Cortex of kidney (tissue), 1 donor: ENCODE results near the gene ADAMTS4.
"Not testable (repeated sequence)": the region's sequence is repeated elsewhere in the genome, so short reads cannot be mapped to it uniquely, and the experiment has no call there.

Experiments
- DNase-seq: peaks from one replicate; lab custom pipeline; 2025; lab: John Stamatoyannopoulos, UW

ADAMTS4 gene

DNA sequence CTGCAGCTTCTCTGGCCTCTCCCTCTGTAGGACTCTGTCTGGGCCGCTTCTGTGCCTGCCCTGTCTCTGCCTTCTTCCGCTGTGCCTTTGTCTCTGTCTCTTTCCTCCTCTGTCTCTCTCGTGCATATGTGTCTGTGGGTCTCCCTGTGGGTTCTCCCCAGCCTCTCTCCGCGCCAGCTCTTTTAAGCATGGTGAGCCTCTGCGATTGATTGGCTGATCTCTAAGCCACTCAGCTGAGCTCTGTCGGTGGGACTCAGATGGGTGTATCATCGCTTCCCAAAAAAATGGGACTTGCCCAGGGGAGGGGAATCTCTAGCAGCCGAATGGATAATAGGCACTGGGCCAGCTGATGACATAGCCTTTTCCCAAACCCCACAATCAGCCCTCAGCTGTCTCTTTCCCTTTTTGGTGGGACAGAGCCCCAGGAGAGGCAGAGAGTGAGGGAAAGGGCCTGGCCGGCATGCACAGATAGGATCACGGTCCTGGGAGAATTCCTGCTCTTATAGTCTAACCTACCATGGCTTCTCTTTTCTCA is at the start of gene ADAMTS4:
Gene ADAMTS4, minus strand, starts transcription at position 158 of the 535 bp plus-strand sequence. CDS start 427 bp downstream, outside the sequence.
- no peak for DNase-seq

DNA sequence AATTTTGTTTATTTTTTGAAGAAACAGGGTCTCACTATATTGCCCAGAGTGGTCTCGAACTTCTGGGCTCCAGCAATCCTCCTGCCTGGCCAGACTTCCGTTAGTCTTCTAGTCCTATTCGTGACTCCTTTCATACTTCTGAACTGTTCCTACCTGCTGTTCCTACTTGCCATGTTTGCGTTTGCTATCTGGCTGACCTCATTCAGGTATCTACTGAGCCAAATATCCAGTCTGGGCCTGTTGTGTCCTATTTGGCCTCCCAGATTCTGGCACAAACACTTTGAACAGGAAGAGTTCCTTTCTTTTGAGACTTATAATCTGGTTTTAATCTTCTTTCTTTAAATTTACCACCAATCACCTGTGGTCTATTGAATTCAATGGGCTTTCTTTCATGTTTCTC is 46.0 kb upstream of the ADAMTS4 start:
- DNase-seq = no peak

- no peak for DNase-seq
Measured at GRCh38 chr1:161242313-161242712, 43.5 kb upstream of the ADAMTS4 start.

GRCh38 chr1:161241682-161242081 is 42.8 kb upstream of the ADAMTS4 start:
- DNase-seq = no peak

DNA sequence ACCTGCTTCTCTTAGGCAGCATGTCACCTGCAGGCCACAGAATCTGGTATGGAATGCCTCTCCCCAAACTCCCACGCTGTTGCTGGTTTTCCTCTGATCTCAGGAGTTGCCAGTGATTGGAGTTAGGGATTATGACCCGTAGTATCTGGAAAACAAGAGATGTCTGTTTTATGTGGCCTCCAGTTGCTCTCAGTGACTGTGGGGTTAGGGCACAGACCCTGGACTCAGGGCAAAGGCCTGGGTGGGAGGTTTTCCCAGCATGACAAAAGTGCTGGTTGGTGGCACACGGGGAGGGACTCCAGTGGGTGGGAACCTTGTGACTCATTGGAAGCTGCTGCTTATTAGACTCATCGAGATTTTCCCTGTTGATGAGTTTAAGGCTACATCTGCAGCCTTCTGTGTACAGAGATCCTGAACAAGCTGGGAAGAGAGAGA is 39.2 kb upstream of the ADAMTS4 start, which contains the start of gene NR1I3:
Gene NR1I3, minus strand, starts transcription at position 165 of the 435 bp plus-strand sequence. CDS start 1,638 bp downstream, outside the sequence.
- no peak for DNase-seq

GRCh38 chr1:161235957-161236775 is 37.3 kb upstream of the ADAMTS4 start:
- DNase-seq = no peak

GRCh38 chr1:161233102-161233501 is 34.2 kb upstream of the ADAMTS4 start:
- DNase-seq = no peak

DNA sequence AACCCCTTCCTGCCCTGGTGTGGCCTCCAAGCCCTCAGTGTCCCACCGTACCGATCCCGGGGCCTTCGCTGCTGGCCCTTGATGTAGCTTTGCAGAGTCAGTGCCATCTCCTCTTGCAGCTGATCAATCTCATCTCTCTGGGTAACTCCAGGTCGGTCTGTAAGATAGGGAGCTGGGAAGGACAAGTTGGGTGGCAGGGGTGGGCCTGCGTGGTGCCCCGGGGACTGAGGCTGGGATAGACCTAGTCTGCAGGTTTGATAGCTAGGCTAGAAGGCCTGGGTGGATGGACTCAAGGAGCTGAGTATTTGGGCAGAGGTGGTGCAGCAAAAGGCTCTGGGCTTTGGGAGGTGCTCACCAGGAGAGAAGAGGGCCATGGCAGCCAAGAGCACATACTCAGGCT is 31.9 kb upstream of the ADAMTS4 start:
- DNase-seq = no peak

- DNase-seq = no peak
Measured at GRCh38 chr1:161229896-161230295, 31.0 kb upstream of the ADAMTS4 start.

GRCh38 chr1:161228032-161228431 is 29.2 kb upstream of the ADAMTS4 start:
- no peak for DNase-seq

DNA sequence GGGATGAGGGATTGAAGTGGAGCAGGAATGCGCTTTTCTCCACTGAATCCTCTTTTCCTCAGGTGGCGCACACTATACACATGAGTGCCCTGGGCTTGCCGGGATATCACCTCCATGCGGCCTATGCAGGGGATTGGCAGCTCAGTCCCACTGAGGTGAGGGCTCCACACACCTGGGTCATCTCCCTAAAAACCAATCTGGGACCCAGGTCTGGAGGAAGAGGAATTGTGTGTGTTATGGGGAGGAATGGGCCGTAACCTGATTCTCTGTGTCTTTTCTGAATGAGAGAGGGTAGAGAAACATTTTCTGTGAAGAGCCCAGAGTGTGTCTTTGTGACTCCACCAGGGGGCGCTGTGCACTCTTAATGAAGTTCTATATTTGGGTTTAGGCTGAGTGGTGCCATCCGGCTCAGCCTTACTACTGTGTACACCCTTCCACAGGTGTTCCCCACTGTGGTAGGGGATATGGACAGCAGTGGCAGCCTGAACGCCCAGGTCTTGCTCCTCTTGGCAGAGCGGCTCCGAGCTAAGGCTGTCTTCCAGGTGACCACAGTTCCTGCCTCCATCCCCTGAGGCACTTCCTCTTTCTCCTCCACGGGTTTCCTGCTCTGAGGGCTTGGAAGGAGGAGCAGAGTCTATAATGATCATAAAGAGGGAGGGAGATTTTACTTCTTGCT is 28.5 kb upstream of the ADAMTS4 start:
- no peak for DNase-seq

DNA sequence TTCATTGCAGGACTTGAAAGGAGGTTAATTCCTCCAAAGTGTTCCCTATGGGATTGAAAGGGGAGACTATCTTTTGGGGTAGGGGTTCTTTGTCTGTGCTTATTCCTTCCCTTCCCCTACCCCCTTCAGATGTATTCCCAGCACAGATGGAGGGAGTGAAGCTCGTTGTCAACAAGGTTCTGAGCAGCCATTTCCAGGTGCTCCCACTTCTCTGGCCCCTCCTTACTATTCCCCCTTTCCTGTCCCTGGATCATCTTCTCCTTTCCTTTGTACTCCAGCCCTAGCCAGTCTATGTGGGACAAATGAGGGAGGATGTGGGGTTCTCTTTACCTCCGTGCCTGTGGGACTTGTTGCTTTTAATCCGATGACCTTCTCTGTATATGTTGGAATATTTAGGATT is 27.9 kb upstream of the ADAMTS4 start:
- DNase-seq = no peak

DNA sequence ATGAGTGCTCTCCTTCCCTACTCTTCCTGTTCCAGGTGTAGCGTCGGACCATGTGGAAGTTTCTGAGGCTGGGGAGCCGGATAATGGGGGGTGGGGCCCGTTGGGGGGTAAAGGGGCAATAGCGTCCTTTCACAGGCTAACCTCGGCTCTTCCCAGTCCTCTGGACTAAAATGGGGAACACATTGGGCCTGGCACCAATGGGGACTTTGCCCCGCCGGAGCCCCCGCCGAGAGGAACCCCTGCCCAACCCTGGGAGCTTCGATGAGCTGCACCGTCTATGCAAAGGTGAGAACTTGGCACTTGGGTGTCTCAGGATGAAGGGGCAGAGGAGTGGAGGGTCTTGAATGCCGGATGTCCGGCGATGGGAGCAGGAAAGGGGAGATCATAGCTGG is 27.5 kb upstream of the ADAMTS4 start:
- no peak for DNase-seq

GRCh38 chr1:161225534-161226319 is 26.9 kb upstream of the ADAMTS4 start, which contains the start of gene TOMM40L:
TOMM40L (plus strand) TSS chr1:161226060; CDS start chr1:161226490, 430 bp downstream.
- no peak for DNase-seq

DNA sequence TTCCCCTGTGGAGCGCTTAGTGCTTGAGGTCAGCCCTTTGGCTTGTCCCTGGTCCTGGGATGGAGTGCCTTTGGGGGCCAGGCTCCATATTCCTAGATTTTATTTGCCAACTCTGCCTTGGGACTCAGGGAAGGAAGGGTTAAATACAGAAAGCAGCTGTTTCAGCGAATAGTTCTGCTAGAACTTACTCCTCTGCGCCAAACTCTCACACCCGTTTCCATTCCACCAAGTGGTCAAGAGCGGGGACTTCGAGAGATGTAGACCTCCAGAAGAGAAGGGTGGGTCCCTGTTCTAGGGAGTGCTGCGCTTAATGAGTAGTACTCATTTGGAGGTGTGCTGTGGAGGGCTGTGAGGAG is 26.3 kb upstream of the ADAMTS4 start:
- DNase-seq = no peak

- not testable (repeated sequence) for DNase-seq
Measured at GRCh38 chr1:161224695-161225087, 25.8 kb upstream of the ADAMTS4 start.

DNA sequence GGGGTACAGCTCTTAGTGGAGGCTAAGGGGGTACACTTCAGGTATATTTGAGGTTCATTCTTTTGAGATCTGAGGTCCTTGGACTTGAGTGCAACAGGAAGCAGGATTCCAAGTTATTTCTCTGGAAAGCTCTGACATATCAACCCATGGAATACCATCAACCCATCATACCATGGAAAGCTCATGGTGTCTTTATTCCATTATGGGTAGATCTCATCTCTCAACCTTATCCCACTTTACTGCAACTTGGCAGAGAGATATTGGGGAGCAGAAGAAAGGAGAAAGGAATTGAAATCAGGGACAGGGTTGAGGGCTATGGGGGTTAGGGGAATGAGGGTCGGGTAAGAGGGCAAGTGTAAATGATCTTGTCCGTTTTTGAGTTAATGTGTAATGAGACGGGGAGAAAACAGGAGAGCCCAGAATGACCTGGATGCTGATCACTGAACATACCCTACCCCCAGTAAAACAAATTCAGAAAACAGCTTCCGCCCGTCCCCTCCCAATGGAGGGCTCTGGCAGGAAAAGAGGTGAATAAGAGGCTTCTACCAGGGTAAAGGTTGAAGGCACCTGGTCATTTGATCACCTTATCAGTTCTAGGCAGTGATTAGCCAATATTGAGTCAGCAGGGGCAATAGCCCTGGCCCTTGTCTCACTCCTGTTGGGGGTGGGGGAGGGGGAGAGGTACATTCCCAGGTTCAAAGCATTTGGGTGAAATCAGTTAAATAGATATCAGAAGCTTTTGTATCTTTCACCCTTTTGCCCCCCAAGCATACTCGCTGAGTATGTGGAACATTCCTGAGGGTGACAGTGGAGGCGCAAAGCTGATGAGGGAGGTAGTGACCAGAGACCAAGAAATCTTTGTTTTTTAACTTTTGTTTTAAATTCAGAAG is 25.2 kb upstream of the ADAMTS4 start:
- no peak for DNase-seq

DNA sequence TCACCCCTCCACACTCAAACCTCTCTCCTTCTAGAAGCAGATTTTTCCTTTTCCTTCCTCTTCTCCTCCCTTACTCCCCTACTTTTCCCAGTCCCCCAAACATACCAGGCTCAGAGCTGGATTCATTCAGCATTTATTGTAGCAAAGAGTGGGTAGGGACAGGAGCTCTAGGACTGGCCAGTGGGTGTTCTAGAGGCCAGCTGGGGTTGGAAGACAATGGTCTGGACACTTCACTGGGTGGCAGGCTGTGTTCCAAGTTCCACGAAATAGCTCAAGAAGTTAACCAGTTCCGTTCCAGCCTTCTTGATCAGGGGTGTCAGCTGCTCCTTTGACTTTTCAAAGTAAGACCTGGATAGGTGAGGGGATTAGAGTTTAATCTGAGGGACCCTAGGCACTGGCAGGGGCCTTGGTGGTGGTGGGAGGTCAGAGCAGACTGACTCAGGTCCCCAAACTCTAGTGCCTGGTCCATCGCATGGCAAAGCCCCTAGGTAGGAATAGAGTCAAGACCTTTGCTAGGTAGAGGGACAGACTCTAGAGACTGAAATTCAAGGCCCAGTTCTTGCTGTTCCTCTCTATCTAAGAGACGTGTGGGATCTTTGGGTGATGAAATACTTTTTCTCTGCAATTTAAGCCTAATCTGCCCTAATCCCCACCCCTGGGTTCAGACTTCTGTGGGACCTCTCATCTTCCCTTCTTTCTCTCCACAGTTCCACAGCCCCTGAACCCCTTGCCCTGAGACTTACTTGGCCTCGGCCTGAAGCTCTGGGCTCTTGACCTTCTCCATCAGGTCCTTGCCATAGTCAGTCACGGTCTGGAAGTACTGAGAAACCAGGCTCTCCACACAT is 23.5 kb upstream of the ADAMTS4 start:
- DNase-seq = no peak

DNA sequence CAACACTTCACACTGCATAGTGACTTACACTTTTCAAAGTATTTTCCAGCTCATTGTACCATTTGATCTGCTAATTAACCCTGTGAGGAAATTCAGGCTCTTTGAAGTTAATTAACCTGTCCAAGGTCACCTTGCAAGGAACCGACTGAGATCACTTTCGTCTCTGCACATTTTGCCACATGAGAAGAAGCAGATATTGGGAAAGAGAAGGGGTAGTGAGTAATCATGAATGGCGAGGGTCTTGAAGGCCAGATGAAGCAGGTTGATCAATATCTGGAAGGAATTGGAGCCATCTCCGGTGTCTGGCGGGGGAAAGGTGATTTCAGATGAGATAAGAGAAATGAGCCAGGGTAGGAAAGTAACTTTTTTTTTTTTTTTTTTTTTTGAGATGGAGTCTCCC is 21.1 kb upstream of the ADAMTS4 start:
- DNase-seq = no peak
